ENCODE measurements around the gene FMNL3. TPM values are rescaled to one million over a fixed set of nuclear protein-coding genes. Genes with fewer than 3 reads are reported as not detected.
A peak's percentile ranks its signal among the peaks of the same experiment; 100 is the strongest.

FMNL3 gene
- polyA plus RNA-seq, 12 donors, result 22.8 to 166 (median 28.1) TPM

GRCh38 chr12:49680075-49680474 lies 27.1 kb downstream of the FMNL3 start:
- no peak for DNase-seq

GRCh38 chr12:49678711-49679110 lies 28.5 kb downstream of the FMNL3 start:
- DNase-seq, result no peak

GRCh38 chr12:49675137-49675536 lies 32.1 kb downstream of the FMNL3 start:
- DNase-seq, result no peak

GRCh38 chr12:49674318-49674981 lies 32.8 kb downstream of the FMNL3 start:
- peak; percentile 62 for DNase-seq

GRCh38 chr12:49673446-49674317 lies 33.5 kb downstream of the FMNL3 start:
- peak; percentile 93 for DNase-seq

GRCh38 chr12:49672301-49673217 lies 34.6 kb downstream of the FMNL3 start:
- DNase-seq, result no peak

GRCh38 chr12:49671031-49671765 lies 36.0 kb downstream of the FMNL3 start:
- DNase-seq, result no peak

- no peak for DNase-seq
Observed at GRCh38 chr12:49669796-49670195, 37.4 kb downstream of the FMNL3 start.

- no peak for DNase-seq
Observed at GRCh38 chr12:49667325-49668090, 39.7 kb downstream of the FMNL3 start.

GRCh38 chr12:49666176-49666575 lies 41.0 kb downstream of the FMNL3 start:
- DNase-seq, result no peak

- no peak for DNase-seq
Observed at GRCh38 chr12:49665384-49665783, 41.8 kb downstream of the FMNL3 start.

GRCh38 chr12:49664591-49665239 lies 42.5 kb downstream of the FMNL3 start:
- DNase-seq, result no peak

- no peak for DNase-seq
Observed at GRCh38 chr12:49664167-49664566, 43.0 kb downstream of the FMNL3 start.

- peak; percentile 85 for DNase-seq
Observed at GRCh38 chr12:49662998-49663843, 44.0 kb downstream of the FMNL3 start.

- no peak for DNase-seq
Observed at GRCh38 chr12:49661746-49662145, 45.5 kb downstream of the FMNL3 start.

- DNase-seq, result no peak
Observed at GRCh38 chr12:49661191-49661590, 46.0 kb downstream of the FMNL3 start.

- DNase-seq, result no peak
Observed at GRCh38 chr12:49659753-49660152, 47.5 kb downstream of the FMNL3 start.

GRCh38 chr12:49658276-49658675 lies 48.9 kb downstream of the FMNL3 start:
- DNase-seq, result no peak

Data from muscle of arm (tissue), 12 donors.